ENCODE measurements around the gene CDH3. TPM values are rescaled to one million over a fixed set of nuclear protein-coding genes. Genes with fewer than 3 reads are reported as not detected.

Gene CDH3
- total and polyA plus RNA-seq, 2 of the 8 experiments (the other 6 are each of a cell fraction or from before 2014, with no cell fraction given): 146 to 171 TPM

DNA sequence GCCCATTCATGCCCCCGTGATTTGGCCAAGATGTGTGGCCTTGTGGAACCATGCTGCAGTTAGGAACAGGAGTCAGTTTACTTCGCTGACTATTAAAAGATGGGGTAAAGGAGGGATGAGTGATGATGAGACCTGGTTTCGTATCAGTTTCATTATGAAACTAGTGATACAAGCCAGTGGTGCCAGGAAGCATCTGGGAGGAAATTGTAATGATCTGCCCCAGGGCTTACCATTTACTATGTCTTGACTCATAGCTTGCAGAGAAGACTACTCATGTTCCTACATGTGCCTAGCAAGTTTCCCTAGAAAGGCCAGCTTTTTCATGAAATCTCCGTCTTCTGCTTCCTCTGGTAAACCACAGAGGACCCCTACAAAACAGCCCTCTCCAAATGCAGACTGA lies 23.2 kb downstream of the CDH3 start:
- Histone ChIP-seq H3K9me3 (ENCODE audit: insufficient read depth in 2 of 2, low read depth in 1 of 2, low read length in 1 of 2) (no peaks in the 10 kb centered on the region), H3K36me3 (ENCODE audit: control insufficient read depth in 2 of 4, insufficient read depth in 4 of 4, low read length in 3 of 4) (peaks cover 0 to 3% (median 0%) of the 10 kb centered on the region in 4 experiments; a peak in 2 of 8 replicates), H2BK15ac (ENCODE audit: low read length) (no peak overlapping the region), H3K23ac (ENCODE audit: insufficient read length) (no peak overlapping the region), H2BK5ac (ENCODE audit: low read depth, low read length) (no peak overlapping the region), H3K27me3 (replicated peaks in 1 of 4; ENCODE audit: control insufficient read depth in 3 of 4, extremely low read depth in 1 of 4, insufficient read depth in 3 of 4, low read length in 3 of 4) (no peaks in the 10 kb centered on the region), H3K79me2 (ENCODE audit: control insufficient read depth in 1 of 2, insufficient read depth in 2 of 2, low read length in 2 of 2) (peaks cover 8 to 78% of the 10 kb centered on the region in 2 experiments), H4K5ac (ENCODE audit: insufficient read length, low read depth, low read length) (no peak overlapping the region), H3K23me2 (ENCODE audit: low read depth, low read length) (no peaks in the 10 kb centered on the region), H4K8ac (ENCODE audit: extremely low read depth, insufficient read depth, low read length) (no peak overlapping the region), H3K79me1 (ENCODE audit: low read depth, low read length) (peaks cover 7% of the 10 kb centered on the region), H2BK12ac (ENCODE audit: low read depth, low read length) (no peak overlapping the region), H3K18ac (ENCODE audit: extremely low read depth, low read length) (no peak overlapping the region), H3K4me3 (ENCODE audit: extremely low read depth in 1 of 4, insufficient read depth in 2 of 4, low read depth in 3 of 4, low read length in 4 of 4) (no peak overlapping the region), H3K9ac (replicated peaks in 1 of 4; ENCODE audit: extremely low read depth in 1 of 4, low read depth in 3 of 4, low read length in 3 of 4) (no peak overlapping the region), H4K91ac (replicated peaks; ENCODE audit: insufficient read length, low read length) (no peak overlapping the region), H3K14ac (ENCODE audit: insufficient read length) (no peak overlapping the region), H2AK5ac (ENCODE audit: low read depth, low read length) (no peak overlapping the region), H3K4me2 (ENCODE audit: insufficient read depth in 1 of 2, low read depth in 2 of 2, low read length in 2 of 2) (no peak overlapping the region), H3K27ac (ENCODE audit: low read depth, low read length) (no peak overlapping the region), H2AFZ (ENCODE audit: low read length) (no peak overlapping the region), H4K20me1 (replicated peaks in 1 of 2; ENCODE audit: control insufficient read depth in 1 of 2, insufficient read depth in 2 of 2, low read length in 2 of 2) (peaks cover 9 to 12% of the 10 kb centered on the region in 2 experiments), H2BK20ac (ENCODE audit: low read length) (no peak overlapping the region), H2BK120ac (replicated peaks; ENCODE audit: low read depth, low read length) (no peak overlapping the region), H3K4me1 (replicated peaks in 1 of 4; ENCODE audit: control insufficient read depth in 3 of 4, insufficient read depth in 4 of 4, low read length in 3 of 4) (no peaks in the 10 kb centered on the region), H3K4ac (replicated peaks; ENCODE audit: insufficient read length, low read depth, low read length) (no peak overlapping the region), H3K56ac (replicated peaks; ENCODE audit: insufficient read length, low read depth, low read length) (no peak overlapping the region)
- no peak for DNase-seq (ENCODE audit: low read depth in 1 of 2, low spot score in 2 of 2)
- CTCF ChIA-PET (ENCODE audit: partially characterized antibody): interaction anchor here (0.6 to 5.6 kb wide), 8 partner anchors 11 to 140 kb away, joined by 3 to 32 read pairs (median 4); no protein-coding TSS in a partner anchor
- FAIRE-seq: no peak
- POLR2A ChIA-PET (ENCODE audit: partially characterized antibody): interaction anchor here (0.8 to 2.7 kb wide), 9 partner anchors 10 to 33 kb away, joined by 3 to 9 read pairs (median 4); no protein-coding TSS in a partner anchor
- 94% methylated on average over 4 of the region's 4 CpGs; no CpG with 5 or more reads in 1 of the 2 experiments for WGBS, 2 experiments (ENCODE audit: extremely low coverage in 1 of 2, insufficient coverage in 1 of 2, insufficient read length in 1 of 2, insufficient replicate concordance in 2 of 2, low coverage in 1 of 2, low lambda C conversion rate in 2 of 2, missing lambda C conversion rate in 1 of 2)
- TF ChIP-seq POLR2AphosphoS5 (IDR thresholded peaks at IDR 0.05; ENCODE audit: low read depth, low read length): no peak
- TF ChIP-seq NANOG (IDR thresholded peaks at IDR 0.05; ENCODE audit: insufficient read depth, low read depth, low read length, poor library complexity, severe bottlenecking): no peak
- TF ChIP-seq SP1 (IDR thresholded peaks at IDR 0.05; ENCODE audit: low read depth, low read length): no peak
- no peak for TF ChIP-seq ZNF274 (IDR thresholded peaks at IDR 0.05; ENCODE audit: borderline replicate concordance, extremely low read depth, low read length)
- TF ChIP-seq, protein P1, sequence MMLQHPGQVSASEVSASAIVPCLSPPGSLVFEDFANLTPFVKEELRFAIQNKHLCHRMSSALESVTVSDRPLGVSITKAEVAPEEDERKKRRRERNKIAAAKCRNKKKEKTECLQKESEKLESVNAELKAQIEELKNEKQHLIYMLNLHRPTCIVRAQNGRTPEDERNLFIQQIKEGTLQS (IDR thresholded peaks at IDR 0.05; ENCODE audit: insufficient read depth, low read depth, low read length): no peak
- TF ChIP-seq EP300 (IDR thresholded peaks at IDR 0.05; ENCODE audit: borderline replicate concordance in 1 of 2, low read depth in 2 of 2, low read length in 2 of 2): no peak
- no peak for TF ChIP-seq CBX8 (IDR thresholded peaks at IDR 0.05; ENCODE audit: borderline replicate concordance, low read depth, low read length)
- TF ChIP-seq MAFK (IDR thresholded peaks at IDR 0.05; ENCODE audit: low read depth, low read length): no peak
- no peak for TF ChIP-seq EGR1 (IDR thresholded peaks at IDR 0.05; ENCODE audit: borderline replicate concordance, low read depth, low read length)
- no peak for TF ChIP-seq RNF2 (IDR thresholded peaks at IDR 0.05; ENCODE audit: borderline replicate concordance, low read depth, low read length, missing control alignments, poor library complexity, severe bottlenecking)
- no peak for TF ChIP-seq HDAC6 (IDR thresholded peaks at IDR 0.05; ENCODE audit: low read depth, low read length)
- no peak for TF ChIP-seq KDM5A (IDR thresholded peaks at IDR 0.05; ENCODE audit: low read length)
